HEK293T (cell line): Measurements from ENCODE around the gene COL24A1.

Source experiments
- BHLHE40 ChIP-seq: fragments of 450-650 bp; IDR thresholded peaks from 2 replicates; pipeline ENCODE4 v1.6.1; 2016; ENCODE audit warnings: mild to moderate bottlenecking, moderate library complexity, borderline replicate concordance
- FOXA1 ChIP-seq: fragments of 450-650 bp; IDR thresholded peaks from 2 replicates; pipeline ENCODE4 v1.6.1; 2016; ENCODE audit warnings: mild to moderate bottlenecking
- FOXM1 ChIP-seq: fragments of 450-650 bp; IDR thresholded peaks from 2 replicates; pipeline ENCODE4 v1.6.1; 2017; ENCODE audit warnings: mild to moderate bottlenecking, borderline replicate concordance
- HDGF ChIP-seq: fragments of 450-650 bp; IDR thresholded peaks from 2 replicates; pipeline ENCODE4 v1.6.1; 2017; ENCODE audit warnings: antibody characterized with exemption, borderline replicate concordance
- LEF1 ChIP-seq: fragments of 450-650 bp; IDR thresholded peaks from 2 replicates; pipeline ENCODE4 v1.6.1; 2017; ENCODE audit warnings: mild to moderate bottlenecking, borderline replicate concordance
- SP1 ChIP-seq: fragments of 450-650 bp; IDR thresholded peaks from 2 replicates; pipeline ENCODE4 v1.6.1; 2017
- SUZ12 ChIP-seq: fragments of 450-650 bp; IDR thresholded peaks from 2 replicates; pipeline ENCODE4 v1.6.1; 2016; ENCODE audit warnings: mild to moderate bottlenecking
- TARDBP ChIP-seq: fragments of 450-650 bp; IDR thresholded peaks from 2 replicates; pipeline ENCODE4 v1.6.1; 2016
- ZNF384 ChIP-seq: fragments of 450-650 bp; IDR thresholded peaks from 2 replicates; pipeline ENCODE4 v1.6.1; 2016

- TF ChIP-seq FOXA1 (no peak), TARDBP (no peak), SP1 (no peak), HDGF (no peak), LEF1 (no peak), BHLHE40 (no peak), FOXM1 (no peak), ZNF384 (no peak), SUZ12 (no peak)
Measured at GRCh38 chr1:85830837-85831236, 325.7 kb downstream of the COL24A1 start.
